Measurements from ENCODE around the gene RAVER1.

The RAVER1 gene

DNA sequence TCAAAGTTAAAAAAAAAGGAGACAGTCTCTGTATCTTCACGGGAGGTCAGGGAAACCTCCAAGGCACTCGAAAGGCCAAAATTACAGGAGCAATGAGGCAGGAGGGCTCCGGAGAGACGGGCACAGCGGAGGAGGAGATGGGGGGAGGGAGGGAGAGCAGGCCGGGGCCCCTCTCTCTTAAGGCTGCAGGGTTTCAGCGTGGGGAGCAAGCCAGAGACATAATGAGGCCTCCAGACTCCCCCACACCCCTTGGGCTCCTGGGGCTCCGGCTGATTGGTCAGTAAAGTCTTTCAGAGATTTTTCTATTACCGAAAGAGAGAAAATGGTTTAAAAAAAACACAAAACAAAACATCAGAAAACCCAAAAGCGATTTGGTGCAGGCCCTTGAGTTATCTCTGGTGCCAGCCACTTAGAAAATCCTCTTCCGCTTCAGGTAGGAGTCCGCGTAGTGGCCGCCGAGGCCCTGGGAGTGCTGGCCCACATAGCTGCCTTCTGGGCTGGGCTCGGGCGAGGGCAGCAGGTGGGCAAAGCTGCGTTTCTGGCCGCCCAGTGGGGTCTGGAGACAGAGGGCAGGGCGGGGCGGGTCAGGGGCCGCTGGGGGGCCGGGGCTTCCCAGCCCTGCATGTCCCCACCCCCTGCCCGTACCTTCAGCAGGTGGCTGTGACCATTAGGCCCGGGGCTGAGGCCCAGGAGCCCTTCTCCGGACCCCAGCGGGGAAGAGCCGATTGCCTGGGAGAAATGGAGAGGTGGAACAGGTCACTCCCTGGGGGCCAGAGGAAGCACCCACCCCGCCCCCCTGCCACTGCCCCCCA, 16.1 kb downstream of the RAVER1 start:
- Histone ChIP-seq H3K4me3 (ENCODE audit: insufficient read depth in 1 of 2, low read depth in 1 of 2, low read length in 2 of 2) (no peak overlapping the region), H3K4me1 (ENCODE audit: control insufficient read depth, insufficient read depth, low read depth, low read length) (peaks cover 12% of the 10 kb centered on the region), H2BK5ac (ENCODE audit: low read depth, low read length, poor library complexity, severe bottlenecking) (no peak overlapping the region), H3K9ac (ENCODE audit: low read length) (no peak overlapping the region), H3K23ac (ENCODE audit: low read length in 2 of 2) (no peak overlapping the region), H3K9me3 (ENCODE audit: control insufficient read depth, low read length) (no peaks in the 10 kb centered on the region), H3K36me3 (ENCODE audit: control insufficient read depth in 1 of 2, insufficient read depth in 2 of 2, low read depth in 1 of 2, low read length in 2 of 2) (peaks cover 49 to 62% of the 10 kb centered on the region in 2 experiments), H3K27ac (ENCODE audit: low read length, poor library complexity, severe bottlenecking) (no peak overlapping the region), H3K18ac (ENCODE audit: low read depth in 1 of 2, low read length in 2 of 2) (no peak overlapping the region), H3K79me1 (replicated peaks; ENCODE audit: low read length, poor library complexity, severe bottlenecking) (peaks cover 37% of the 10 kb centered on the region), H2AK5ac (ENCODE audit: low read length, severe bottlenecking) (no peak overlapping the region), H3K27me3 (ENCODE audit: control insufficient read depth in 1 of 2, insufficient read depth in 1 of 2, low read length in 2 of 2) (no peaks in the 10 kb centered on the region), H4K8ac (ENCODE audit: low read length) (no peak overlapping the region), H2BK12ac (ENCODE audit: low read length in 2 of 2) (no peak overlapping the region), H4K91ac (ENCODE audit: low read length) (no peak overlapping the region), H2BK120ac (ENCODE audit: low read depth, low read length) (no peak overlapping the region), H3K4me2 (ENCODE audit: low read length, poor library complexity, severe bottlenecking) (no peak overlapping the region), H3K14ac (ENCODE audit: low read length in 2 of 2) (no peak overlapping the region), H2AFZ (ENCODE audit: low read depth, low read length) (no peak overlapping the region), H3K4ac (ENCODE audit: low read depth in 1 of 2, low read length in 2 of 2) (no peak overlapping the region), H2BK15ac (ENCODE audit: low read depth, poor library complexity, severe bottlenecking) (no peak overlapping the region)
- 94% methylated on average over 28 of the region's 29 CpGs for WGBS
- DNase-seq: no peak

DNA sequence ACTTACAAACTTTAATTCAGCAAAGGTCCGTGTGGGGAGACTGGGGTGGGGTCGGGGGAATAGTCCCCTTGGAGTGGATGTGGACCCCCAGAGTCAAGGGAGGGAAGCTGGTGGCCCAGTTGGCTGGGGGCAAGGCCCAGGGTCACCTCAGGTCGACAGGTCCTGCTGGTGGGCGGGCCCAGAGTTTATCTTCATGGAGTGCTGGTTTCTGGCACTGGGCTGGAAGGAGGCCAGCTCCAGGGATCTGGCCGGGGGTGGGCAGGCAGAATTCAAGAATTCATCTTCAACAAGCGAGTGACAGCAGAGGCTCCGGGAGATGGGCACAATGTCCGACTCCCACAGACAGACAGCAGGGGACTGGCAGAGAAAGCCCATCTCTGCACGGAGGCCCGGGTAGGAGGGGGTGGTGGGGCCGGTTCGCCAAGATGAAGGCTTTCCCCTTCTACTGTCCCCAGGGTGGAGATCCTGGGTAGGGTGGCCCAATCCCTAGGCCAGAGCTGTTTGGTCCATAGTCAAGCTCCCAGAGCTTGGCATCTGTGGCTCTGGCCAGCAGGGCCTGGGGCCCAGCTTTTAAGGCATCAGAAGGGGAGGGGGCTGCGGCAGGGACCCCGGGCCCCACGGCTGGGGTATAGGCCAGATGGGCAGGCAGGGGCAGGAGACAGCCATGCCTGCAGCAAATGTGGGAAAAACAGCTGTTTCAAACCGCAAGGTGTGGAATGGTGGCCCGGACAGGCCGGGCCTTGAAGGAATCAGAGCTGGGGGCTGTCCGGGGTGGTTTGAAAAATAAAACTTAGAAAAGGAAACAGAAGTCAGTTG, 16.9 kb downstream of the RAVER1 start:
- no peak overlapping the region for H3K4ac ChIP-seq (ENCODE audit: low read depth in 1 of 2, low read length in 2 of 2)
- DNase-seq: no peak
- WGBS: 82% methylated on average over 19 of the region's 19 CpGs

DNA sequence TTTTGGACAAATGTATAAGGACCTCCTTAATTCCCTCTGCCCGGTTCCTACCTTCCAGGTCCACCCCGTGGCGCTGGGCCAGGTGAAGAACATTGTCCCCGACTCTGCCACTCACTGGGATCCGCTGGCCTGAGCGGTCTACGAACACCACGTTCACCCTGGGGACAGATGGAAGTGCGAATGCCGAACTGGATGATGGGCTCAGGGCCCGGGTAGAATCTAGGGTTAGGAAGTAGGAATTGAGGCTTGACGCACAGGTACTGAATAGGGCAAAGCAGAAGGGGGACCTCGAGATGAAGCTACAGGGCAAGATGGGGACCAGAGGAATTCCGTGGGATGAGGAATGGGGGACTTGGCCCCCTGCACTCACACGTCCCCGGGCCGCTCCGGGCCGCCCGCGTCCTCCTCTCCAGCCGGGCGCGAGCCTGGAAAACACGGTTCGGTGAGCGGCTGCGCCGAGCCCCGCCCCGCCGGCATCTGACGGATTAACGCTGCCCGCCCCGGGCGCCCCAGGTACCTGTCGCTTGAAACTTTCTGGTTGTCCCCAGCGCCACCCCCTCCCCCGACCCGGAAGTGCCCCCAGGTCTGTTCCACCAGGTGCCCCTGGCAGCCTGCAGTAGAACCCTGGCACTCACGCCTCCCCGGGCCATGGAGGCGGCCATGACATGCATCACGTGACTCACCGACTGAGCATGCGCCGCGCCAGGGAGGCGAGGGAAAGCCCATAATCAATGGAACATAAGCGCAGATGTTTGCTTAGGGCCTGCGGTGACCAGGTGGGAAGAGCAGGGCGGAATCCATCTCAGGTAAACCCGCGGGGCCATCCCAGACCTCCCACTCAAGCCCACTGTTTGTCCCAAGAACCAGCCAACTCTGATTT, 17.8 kb downstream of the RAVER1 start, which contains the start of gene FDX2:
Gene FDX2 (minus strand): TSS at position 681 of the 880 bp plus-strand sequence. CDS start 19 bp downstream, at position 662.
- no peak within 1 kb of the TSS for H2BK12ac ChIP-seq (ENCODE audit: low read length in 2 of 2)
- peak within 1 kb of the TSS; percentile 17 for H3K27ac ChIP-seq (ENCODE audit: low read length, poor library complexity, severe bottlenecking)
- H2BK5ac ChIP-seq (ENCODE audit: low read depth, low read length, poor library complexity, severe bottlenecking): no peak within 1 kb of the TSS
- H3K23ac ChIP-seq (ENCODE audit: low read length in 2 of 2): no peak within 1 kb of the TSS
- H2BK15ac ChIP-seq (ENCODE audit: low read depth, poor library complexity, severe bottlenecking): peak within 1 kb of the TSS; percentile 92
- H3K4me1 ChIP-seq (ENCODE audit: control insufficient read depth, insufficient read depth, low read depth, low read length): peaks cover 14% of the 10 kb centered on the region
- H3K4me2 ChIP-seq (ENCODE audit: low read length, poor library complexity, severe bottlenecking): peak within 1 kb of the TSS; percentile 85
- H4K8ac ChIP-seq (ENCODE audit: low read length): peak within 1 kb of the TSS; percentile 61
- DNase-seq: peak; percentile 86
- no peak within 1 kb of the TSS for H2AK5ac ChIP-seq (ENCODE audit: low read length, severe bottlenecking)
- H4K91ac ChIP-seq (ENCODE audit: low read length): no peak within 1 kb of the TSS
- peak within 1 kb of the TSS in 1 of 2 experiments; percentile 80 for H3K14ac ChIP-seq (ENCODE audit: low read length in 2 of 2)
- H3K18ac ChIP-seq (ENCODE audit: low read depth in 1 of 2, low read length in 2 of 2): peak within 1 kb of the TSS in 1 of 2 experiments; percentile 75
- peaks cover 39 to 51% of the 10 kb centered on the region in 2 experiments for H3K36me3 ChIP-seq (ENCODE audit: control insufficient read depth in 1 of 2, insufficient read depth in 2 of 2, low read depth in 1 of 2, low read length in 2 of 2)
- no peak within 1 kb of the TSS for H2BK120ac ChIP-seq (ENCODE audit: low read depth, low read length)
- peak within 1 kb of the TSS; percentile 54 to 89 for H3K4me3 ChIP-seq (ENCODE audit: insufficient read depth in 1 of 2, low read depth in 1 of 2, low read length in 2 of 2)
- 1% methylated on average over 55 of the region's 55 CpGs for whole genome bisulfite sequencing
- peaks cover 28% of the 10 kb centered on the region for H3K79me1 ChIP-seq (replicated peaks; ENCODE audit: low read length, poor library complexity, severe bottlenecking)
- no peaks in the 10 kb centered on the region for H3K27me3 ChIP-seq (ENCODE audit: control insufficient read depth in 1 of 2, insufficient read depth in 1 of 2, low read length in 2 of 2)
- H2AFZ ChIP-seq (ENCODE audit: low read depth, low read length): peak within 1 kb of the TSS; percentile 66
- H3K4ac ChIP-seq (ENCODE audit: low read depth in 1 of 2, low read length in 2 of 2): peak within 1 kb of the TSS in 1 of 2 experiments; percentile 91
- H3K9me3 ChIP-seq (ENCODE audit: control insufficient read depth, low read length): no peaks in the 10 kb centered on the region
- H3K9ac ChIP-seq (ENCODE audit: low read length): peak within 1 kb of the TSS; percentile 91

More for the DNA sequence above, 16.9 kb downstream of the RAVER1 start:
- Histone ChIP-seq H3K18ac (ENCODE audit: low read depth in 1 of 2, low read length in 2 of 2) (no peak overlapping the region), H3K4me1 (ENCODE audit: control insufficient read depth, insufficient read depth, low read depth, low read length) (peaks cover 12% of the 10 kb centered on the region), H3K79me1 (replicated peaks; ENCODE audit: low read length, poor library complexity, severe bottlenecking) (peaks cover 33% of the 10 kb centered on the region), H2BK15ac (ENCODE audit: low read depth, poor library complexity, severe bottlenecking) (no peak overlapping the region), H3K9me3 (ENCODE audit: control insufficient read depth, low read length) (no peaks in the 10 kb centered on the region), H2AK5ac (ENCODE audit: low read length, severe bottlenecking) (no peak overlapping the region), H2AFZ (ENCODE audit: low read depth, low read length) (no peak overlapping the region), H3K23ac (ENCODE audit: low read length in 2 of 2) (no peak overlapping the region), H3K9ac (ENCODE audit: low read length) (peak overlapping the region; percentile 91), H3K14ac (ENCODE audit: low read length in 2 of 2) (no peak overlapping the region), H2BK12ac (ENCODE audit: low read length in 2 of 2) (no peak overlapping the region), H3K27ac (ENCODE audit: low read length, poor library complexity, severe bottlenecking) (no peak overlapping the region), H3K36me3 (ENCODE audit: control insufficient read depth in 1 of 2, insufficient read depth in 2 of 2, low read depth in 1 of 2, low read length in 2 of 2) (peaks cover 41 to 54% of the 10 kb centered on the region in 2 experiments), H3K4me2 (ENCODE audit: low read length, poor library complexity, severe bottlenecking) (peak overlapping the region; percentile 21), H4K8ac (ENCODE audit: low read length) (peak overlapping the region; percentile 61), H3K27me3 (ENCODE audit: control insufficient read depth in 1 of 2, insufficient read depth in 1 of 2, low read length in 2 of 2) (no peaks in the 10 kb centered on the region), H3K4me3 (ENCODE audit: insufficient read depth in 1 of 2, low read depth in 1 of 2, low read length in 2 of 2) (peak overlapping the region in 1 of 2 experiments; percentile 89), H2BK5ac (ENCODE audit: low read depth, low read length, poor library complexity, severe bottlenecking) (no peak overlapping the region), H4K91ac (ENCODE audit: low read length) (no peak overlapping the region), H2BK120ac (ENCODE audit: low read depth, low read length) (no peak overlapping the region)

Data from mesenchymal stem cell (in vitro differentiated cells and primary cell).